AG04450 (cell line): ENCODE results near the gene RPL13A. TPM values are rescaled to one million over a fixed set of nuclear protein-coding genes. Genes with fewer than 3 reads are reported as not detected.
"Not testable (repeated sequence)": the region's sequence is repeated elsewhere in the genome, so short reads cannot be mapped to it uniquely, and the experiment has no call there.

Experiments
- CTCF ChIA-PET: fragments of 300-600, 350-600 bp; formaldehyde crosslinking; extraction: SDS; loops from one replicate; lab custom pipeline; 2022; ENCODE audit warnings: antibody characterized with exemption, inconsistent platforms; lab: Charles Lee
- POLR2A ChIA-PET: fragments of 350-600 bp; formaldehyde crosslinking; extraction: SDS; loops from one replicate; lab custom pipeline; 2021; ENCODE audit warnings: antibody characterized with exemption, inconsistent platforms; lab: Yijun Ruan, JAX
- DNase-seq: peaks from one replicate; pipeline ENCODE4 v3.0.0-alpha.2; 2011; ENCODE audit warnings: low read depth, low spot score
- H3K27ac ChIP-seq: one replicate; pipeline ENCODE4 v1.5.1; 2012; ENCODE audit warnings: low read depth, low read length, control low read depth
- H3K27me3 ChIP-seq: one replicate; pipeline ENCODE4 v1.6.0; 2012; ENCODE audit warnings: low read length; ENCODE audit not compliant: control insufficient read depth, insufficient read depth
- H3K4me3 ChIP-seq: 2 replicates; pipeline ENCODE4 v1.5.1; 2011; ENCODE audit warnings: mild to moderate bottlenecking, low read depth, low read length, control low read depth
- H3K9me3 ChIP-seq: 2 replicates; pipeline ENCODE4 v1.5.1; 2012; ENCODE audit warnings: low read length; ENCODE audit not compliant: control insufficient read depth, insufficient read depth
- polyA plus RNA-seq: library from polyadenylated mRNA; depleted of rRNA; stranded (reverse); fragments of >200 nt; gene quantifications from 2 replicates; pipeline ENCODE4 v1.2.3, GENCODE V29; 2011
- TF ChIP-seq, protein P1 (sequence below): IDR thresholded peaks from 2 replicates; pipeline ENCODE4 v1.5.1; 2011; ENCODE audit warnings: low read depth, low read length, control low read depth, inconsistent platforms

RPL13A gene
- polyA plus RNA-seq, 1 experiment: 3,816 TPM

DNA sequence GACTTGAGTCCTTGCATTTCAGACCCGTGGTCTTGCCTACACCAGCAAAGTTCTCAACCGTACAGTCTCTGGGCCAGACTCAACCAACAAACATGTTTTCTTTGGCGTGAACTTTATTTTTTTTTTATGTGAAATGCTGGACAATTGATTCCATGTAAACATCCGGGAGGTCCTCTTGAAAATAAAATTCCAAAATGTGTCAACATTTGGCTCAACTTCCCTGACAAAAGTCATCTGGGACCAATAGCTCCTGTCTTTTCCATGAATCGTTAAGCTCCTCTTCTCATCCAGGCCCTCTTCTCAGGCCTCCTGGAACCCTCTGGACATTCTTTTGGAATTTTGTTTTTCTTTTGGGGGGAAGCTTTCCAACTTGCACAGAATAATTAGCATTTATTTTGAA, 31.6 kb upstream of the RPL13A start:
- TF ChIP-seq, protein P1, sequence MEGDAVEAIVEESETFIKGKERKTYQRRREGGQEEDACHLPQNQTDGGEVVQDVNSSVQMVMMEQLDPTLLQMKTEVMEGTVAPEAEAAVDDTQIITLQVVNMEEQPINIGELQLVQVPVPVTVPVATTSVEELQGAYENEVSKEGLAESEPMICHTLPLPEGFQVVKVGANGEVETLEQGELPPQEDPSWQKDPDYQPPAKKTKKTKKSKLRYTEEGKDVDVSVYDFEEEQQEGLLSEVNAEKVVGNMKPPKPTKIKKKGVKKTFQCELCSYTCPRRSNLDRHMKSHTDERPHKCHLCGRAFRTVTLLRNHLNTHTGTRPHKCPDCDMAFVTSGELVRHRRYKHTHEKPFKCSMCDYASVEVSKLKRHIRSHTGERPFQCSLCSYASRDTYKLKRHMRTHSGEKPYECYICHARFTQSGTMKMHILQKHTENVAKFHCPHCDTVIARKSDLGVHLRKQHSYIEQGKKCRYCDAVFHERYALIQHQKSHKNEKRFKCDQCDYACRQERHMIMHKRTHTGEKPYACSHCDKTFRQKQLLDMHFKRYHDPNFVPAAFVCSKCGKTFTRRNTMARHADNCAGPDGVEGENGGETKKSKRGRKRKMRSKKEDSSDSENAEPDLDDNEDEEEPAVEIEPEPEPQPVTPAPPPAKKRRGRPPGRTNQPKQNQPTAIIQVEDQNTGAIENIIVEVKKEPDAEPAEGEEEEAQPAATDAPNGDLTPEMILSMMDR: no peak
- no peaks in the 10 kb centered on the region for H3K27me3 ChIP-seq
- DNase-seq: no peak
- no peaks in the 10 kb centered on the region for H3K9me3 ChIP-seq
- POLR2A ChIA-PET: interaction anchor here (0.6 kb wide), 1 partner anchor 109 kb away, joined by 4 read pairs; no protein-coding TSS in a partner anchor
- H3K4me3 ChIP-seq: no peak overlapping the region
- peak overlapping the region; percentile 21 for H3K27ac ChIP-seq
- CTCF ChIA-PET: interaction anchor here (0.8 to 1.9 kb wide), 4 partner anchors 18 to 530 kb away, joined by 3 to 10 read pairs (median 4); partner anchors contain the start of gene FLT3LG

DNA sequence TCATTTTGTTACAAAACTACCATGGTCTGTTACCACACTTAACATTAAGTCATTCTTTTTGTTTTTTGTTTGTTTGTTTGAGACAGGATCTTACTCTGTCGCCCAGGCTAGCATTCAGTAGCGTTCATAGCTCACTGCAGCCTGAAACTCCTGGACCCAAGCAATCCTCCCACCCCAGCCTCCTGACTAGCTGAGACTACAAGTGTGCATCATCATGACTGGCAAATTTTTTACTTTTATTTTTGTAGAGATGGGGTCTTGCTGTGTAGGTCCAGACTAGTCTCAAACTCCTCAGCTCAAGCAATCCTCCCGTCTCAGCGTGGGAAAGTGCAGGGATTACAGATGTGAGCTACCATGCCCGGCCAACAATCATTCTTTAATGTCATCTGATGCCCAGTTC, 31.1 kb upstream of the RPL13A start:
- DNase-seq: no peak
- Histone ChIP-seq H3K27me3 (no peaks in the 10 kb centered on the region), H3K4me3 (no peak overlapping the region), H3K27ac (no peak overlapping the region), H3K9me3 (peaks cover under 1% of the 10 kb centered on the region; the same call in 1 of the 2 replicates)
- TF ChIP-seq, protein P1: no peak
- ChIA-PET POLR2A (interaction anchor here (1.2 kb wide), 1 partner anchor 109 kb away, joined by 5 read pairs; no protein-coding TSS in a partner anchor), CTCF (interaction anchor here (0.8 to 1.9 kb wide), 4 partner anchors 17 to 531 kb away, joined by 3 to 10 read pairs (median 4); partner anchors contain the start of gene FLT3LG)

DNA sequence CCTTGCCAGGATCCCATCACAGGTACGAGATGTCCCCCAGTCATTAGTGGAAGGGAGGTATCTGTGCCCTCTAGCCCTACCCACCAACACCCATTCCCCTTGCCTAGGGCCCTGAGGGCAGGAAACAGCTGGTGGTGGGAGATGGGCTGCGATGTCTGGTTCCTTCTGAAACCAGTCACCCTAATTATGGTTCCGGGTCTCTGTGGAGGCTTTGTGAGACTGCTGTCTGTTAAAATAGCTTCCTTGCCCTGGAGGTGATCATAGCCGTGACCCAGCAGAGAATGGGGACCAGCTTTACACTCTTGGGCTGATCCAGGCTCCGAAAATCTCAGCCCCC, 28.9 kb upstream of the RPL13A start:
- POLR2A ChIA-PET: no interaction called here
- Histone ChIP-seq H3K4me3 (no peak overlapping the region), H3K27me3 (no peaks in the 10 kb centered on the region), H3K9me3 (peaks cover 7% of the 10 kb centered on the region; the same call in 1 of the 2 replicates), H3K27ac (peak overlapping the region; percentile 11)
- CTCF ChIA-PET: interaction anchor here (0.7 to 2.3 kb wide), 2 partner anchors 15 to 18 kb away, joined by 3 to 9 read pairs; partner anchors contain the start of gene FLT3LG
- no peak for DNase-seq
- TF ChIP-seq, protein P1: no peak

DNA sequence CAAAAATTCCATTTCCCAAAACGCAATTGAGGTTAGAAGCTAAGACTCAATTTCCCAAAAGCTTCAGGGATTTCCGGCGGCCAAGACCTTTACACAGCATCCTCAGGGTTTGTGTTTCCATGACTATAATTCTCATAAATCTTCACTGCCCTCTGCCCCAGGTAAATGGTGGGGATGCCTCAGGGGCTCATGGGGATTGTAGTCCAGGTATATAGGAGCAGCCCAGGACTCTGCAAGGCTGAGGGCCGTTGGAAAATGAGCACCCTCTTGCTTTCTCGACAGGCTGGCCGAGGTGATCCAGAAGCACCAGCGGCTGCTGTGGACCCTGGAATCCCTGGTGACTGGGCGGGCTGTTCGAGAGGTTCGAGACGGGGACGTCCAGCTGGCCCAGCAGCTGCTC, 28.0 kb upstream of the RPL13A start:
- ChIA-PET POLR2A (no interaction called here), CTCF (interaction anchor here (2.3 kb wide), 1 partner anchor 14 kb away, joined by 9 read pairs; the partner anchor contains the start of gene FLT3LG)
- no peak overlapping the region for H3K27ac ChIP-seq

DNA sequence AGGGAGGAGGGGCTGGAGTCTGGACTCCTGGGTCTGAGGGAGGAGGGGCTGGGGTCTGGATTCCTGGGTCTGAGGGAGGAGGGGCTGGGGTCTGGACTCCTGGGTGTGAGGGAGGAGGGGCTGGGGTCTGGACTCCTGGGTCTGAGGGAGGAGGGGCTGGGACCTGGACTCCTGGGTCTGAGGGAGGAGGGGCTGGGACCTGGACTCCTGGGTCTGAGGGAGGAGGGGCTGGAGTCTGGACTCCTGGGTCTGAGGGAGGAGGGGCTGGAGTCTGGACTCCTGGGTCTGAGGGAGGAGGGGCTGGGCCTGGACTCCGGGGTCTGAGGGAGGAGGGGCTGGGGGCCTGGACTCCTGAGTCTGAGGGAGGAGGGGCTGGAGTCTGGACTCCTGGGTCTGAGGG, 26.3 kb upstream of the RPL13A start:
- DNase-seq, H3K4me3 ChIP-seq, CTCF ChIA-PET, H3K27me3 ChIP-seq, POLR2A ChIA-PET, H3K9me3 ChIP-seq, H3K27ac ChIP-seq: not testable (repeated sequence)

More for the DNA sequence above, 28.0 kb upstream of the RPL13A start:
- TF ChIP-seq, protein P1: no peak
- Histone ChIP-seq H3K27me3 (no peaks in the 10 kb centered on the region), H3K4me3 (no peak overlapping the region), H3K9me3 (peaks cover 7% of the 10 kb centered on the region; the same call in 1 of the 2 replicates)
- DNase-seq: no peak
